PFSK-1 (cell line): ENCODE measurements around the gene GALNTL6.

Experiments used
- POLR2AphosphoS5 ChIP-seq: IDR thresholded peaks from 2 replicates; pipeline ENCODE4 v1.6.1; 2012; ENCODE audit warnings: low read depth, mild to moderate bottlenecking, control low read depth, low read length, moderate library complexity
- REST ChIP-seq, 2 experiments: IDR thresholded peaks; 2 replicates each; pipeline versions ENCODE4 v1.6.1 to v1.8.0; 2011 to 2012; ENCODE audit warnings: low read depth in 2 of 2, low read length in 2 of 2, control low read depth in 1 of 2, inconsistent platforms in 1 of 2, mild to moderate bottlenecking in 1 of 2, moderate library complexity in 1 of 2; ENCODE audit not compliant: insufficient read depth in 1 of 2
- SIN3A ChIP-seq: IDR thresholded peaks from 2 replicates; pipeline ENCODE4 v1.6.1; 2012; ENCODE audit warnings: mild to moderate bottlenecking, low read length, moderate library complexity, borderline replicate concordance; ENCODE audit not compliant: insufficient read depth
- TAF1 ChIP-seq: IDR thresholded peaks from 2 replicates; pipeline ENCODE4 v1.6.1; 2012; ENCODE audit warnings: low read length, control low read depth, borderline replicate concordance; ENCODE audit not compliant: insufficient read depth

- TF ChIP-seq REST (IDR thresholded peaks at IDR 0.05; ENCODE audit: insufficient read depth in 1 of 2, low read depth in 2 of 2, low read length in 2 of 2) (no peak), POLR2AphosphoS5 (no peak), TAF1 (no peak), SIN3A (no peak)
These were observed 1188.4 kb downstream of the GALNTL6 start for GRCh38 chr4:173001571-173001970.
